GM23338 (cell line): ENCODE results near the gene EYA3.

Source experiments
- CREB1 ChIP-seq: fragments of 250-450 bp; sonication (Bioruptor Pico); IDR thresholded peaks from 2 replicates; pipeline ENCODE4 v1.5.0; 2020; ENCODE audit warnings: low read depth, mild to moderate bottlenecking, moderate library complexity
- EZH2 ChIP-seq: fragments of 200-600 bp; sonication (generic); IDR thresholded peaks from one replicate; pipeline ENCODE4 v1.8.0; 2017; ENCODE audit warnings: antibody characterized with exemption, mild to moderate bottlenecking, low read depth; ENCODE audit not compliant: unreplicated experiment
- EZH2phosphoT487 ChIP-seq: fragments of 200-600 bp; sonication (generic); IDR thresholded peaks from one replicate; pipeline ENCODE4 v1.8.1; 2018; ENCODE audit warnings: antibody characterized with exemption; ENCODE audit not compliant: unreplicated experiment
- JUNB ChIP-seq: IDR thresholded peaks from one replicate; pipeline ENCODE4 v1.6.1; 2016; ENCODE audit warnings: antibody characterized with exemption; ENCODE audit not compliant: unreplicated experiment
- POLR2AphosphoS5 ChIP-seq: IDR thresholded peaks from 2 replicates; pipeline ENCODE4 v1.6.1; 2016; ENCODE audit warnings: antibody characterized with exemption, low read depth
- ZNF114 ChIP-seq: fragments of 250-450 bp; sonication (Bioruptor Pico); IDR thresholded peaks from 2 replicates; pipeline ENCODE4 v1.5.0; 2020; ENCODE audit warnings: mild to moderate bottlenecking, moderate library complexity
- ZNF331 ChIP-seq: fragments of 250-450 bp; sonication (Bioruptor Pico); IDR thresholded peaks from 2 replicates; pipeline ENCODE4 v1.5.0; 2020; ENCODE audit warnings: low read depth, mild to moderate bottlenecking, moderate library complexity
- TF ChIP-seq, protein P1 (sequence below), 2 experiments: fragments of 200-600 bp in 1 of 2; sonication (generic) in 1 of 2; conservative IDR thresholded peaks; 2 replicates each; pipeline versions ENCODE4 v1.5.1 to v1.6.1; 2016 to 2017; ENCODE audit warnings: antibody characterized with exemption in 2 of 2, low read depth in 2 of 2, mild to moderate bottlenecking in 2 of 2, moderate library complexity in 1 of 2
- TF ChIP-seq, protein P2 (sequence below): IDR thresholded peaks from one replicate; pipeline ENCODE4 v1.6.1; 2018; ENCODE audit warnings: antibody characterized with exemption; ENCODE audit not compliant: unreplicated experiment
- TF ChIP-seq, protein P3 (sequence below): IDR thresholded peaks from 2 replicates; pipeline ENCODE4 v1.6.1; 2016; ENCODE audit warnings: antibody characterized with exemption
- TF ChIP-seq, protein P4 (sequence below): fragments of 250-450 bp; sonication (Bioruptor Pico); IDR thresholded peaks from 2 replicates; pipeline ENCODE4 v1.5.0; 2020; ENCODE audit warnings: mild to moderate bottlenecking, moderate library complexity

DNA sequence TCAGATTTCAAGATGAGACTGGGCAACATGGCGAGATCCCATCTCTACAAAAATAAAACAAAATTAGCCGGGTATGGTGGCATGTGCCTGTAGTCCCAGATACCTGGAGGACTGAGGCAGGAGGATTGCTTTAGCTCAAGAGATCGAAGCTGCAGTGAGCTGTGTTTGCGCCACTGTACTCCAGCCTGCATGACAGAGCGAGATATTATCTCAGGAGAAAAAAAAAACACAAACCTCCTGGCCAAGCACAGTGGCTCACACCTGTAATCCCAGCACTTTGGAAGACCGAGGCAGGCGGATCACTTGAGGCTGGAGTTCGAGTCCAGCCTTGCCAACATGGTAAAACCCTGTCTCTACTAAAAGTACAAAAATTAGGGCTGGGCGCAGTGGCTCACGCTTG, 85.8 kb downstream of the EYA3 start:
- TF ChIP-seq, protein P1, sequence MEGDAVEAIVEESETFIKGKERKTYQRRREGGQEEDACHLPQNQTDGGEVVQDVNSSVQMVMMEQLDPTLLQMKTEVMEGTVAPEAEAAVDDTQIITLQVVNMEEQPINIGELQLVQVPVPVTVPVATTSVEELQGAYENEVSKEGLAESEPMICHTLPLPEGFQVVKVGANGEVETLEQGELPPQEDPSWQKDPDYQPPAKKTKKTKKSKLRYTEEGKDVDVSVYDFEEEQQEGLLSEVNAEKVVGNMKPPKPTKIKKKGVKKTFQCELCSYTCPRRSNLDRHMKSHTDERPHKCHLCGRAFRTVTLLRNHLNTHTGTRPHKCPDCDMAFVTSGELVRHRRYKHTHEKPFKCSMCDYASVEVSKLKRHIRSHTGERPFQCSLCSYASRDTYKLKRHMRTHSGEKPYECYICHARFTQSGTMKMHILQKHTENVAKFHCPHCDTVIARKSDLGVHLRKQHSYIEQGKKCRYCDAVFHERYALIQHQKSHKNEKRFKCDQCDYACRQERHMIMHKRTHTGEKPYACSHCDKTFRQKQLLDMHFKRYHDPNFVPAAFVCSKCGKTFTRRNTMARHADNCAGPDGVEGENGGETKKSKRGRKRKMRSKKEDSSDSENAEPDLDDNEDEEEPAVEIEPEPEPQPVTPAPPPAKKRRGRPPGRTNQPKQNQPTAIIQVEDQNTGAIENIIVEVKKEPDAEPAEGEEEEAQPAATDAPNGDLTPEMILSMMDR (conservative IDR thresholded peaks at IDR 0.05; ENCODE audit: low read depth in 2 of 2) = no peak
- no peak for TF ChIP-seq EZH2phosphoT487
- TF ChIP-seq, protein P2, sequence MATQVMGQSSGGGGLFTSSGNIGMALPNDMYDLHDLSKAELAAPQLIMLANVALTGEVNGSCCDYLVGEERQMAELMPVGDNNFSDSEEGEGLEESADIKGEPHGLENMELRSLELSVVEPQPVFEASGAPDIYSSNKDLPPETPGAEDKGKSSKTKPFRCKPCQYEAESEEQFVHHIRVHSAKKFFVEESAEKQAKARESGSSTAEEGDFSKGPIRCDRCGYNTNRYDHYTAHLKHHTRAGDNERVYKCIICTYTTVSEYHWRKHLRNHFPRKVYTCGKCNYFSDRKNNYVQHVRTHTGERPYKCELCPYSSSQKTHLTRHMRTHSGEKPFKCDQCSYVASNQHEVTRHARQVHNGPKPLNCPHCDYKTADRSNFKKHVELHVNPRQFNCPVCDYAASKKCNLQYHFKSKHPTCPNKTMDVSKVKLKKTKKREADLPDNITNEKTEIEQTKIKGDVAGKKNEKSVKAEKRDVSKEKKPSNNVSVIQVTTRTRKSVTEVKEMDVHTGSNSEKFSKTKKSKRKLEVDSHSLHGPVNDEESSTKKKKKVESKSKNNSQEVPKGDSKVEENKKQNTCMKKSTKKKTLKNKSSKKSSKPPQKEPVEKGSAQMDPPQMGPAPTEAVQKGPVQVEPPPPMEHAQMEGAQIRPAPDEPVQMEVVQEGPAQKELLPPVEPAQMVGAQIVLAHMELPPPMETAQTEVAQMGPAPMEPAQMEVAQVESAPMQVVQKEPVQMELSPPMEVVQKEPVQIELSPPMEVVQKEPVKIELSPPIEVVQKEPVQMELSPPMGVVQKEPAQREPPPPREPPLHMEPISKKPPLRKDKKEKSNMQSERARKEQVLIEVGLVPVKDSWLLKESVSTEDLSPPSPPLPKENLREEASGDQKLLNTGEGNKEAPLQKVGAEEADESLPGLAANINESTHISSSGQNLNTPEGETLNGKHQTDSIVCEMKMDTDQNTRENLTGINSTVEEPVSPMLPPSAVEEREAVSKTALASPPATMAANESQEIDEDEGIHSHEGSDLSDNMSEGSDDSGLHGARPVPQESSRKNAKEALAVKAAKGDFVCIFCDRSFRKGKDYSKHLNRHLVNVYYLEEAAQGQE = no peak
- TF ChIP-seq CREB1 (CRISPR knock-in tag) = no peak
- no peak for TF ChIP-seq EZH2
- TF ChIP-seq POLR2AphosphoS5 = no peak
- TF ChIP-seq JUNB = no peak
- TF ChIP-seq ZNF114 (CRISPR knock-in tag) = no peak
- TF ChIP-seq, protein P3, sequence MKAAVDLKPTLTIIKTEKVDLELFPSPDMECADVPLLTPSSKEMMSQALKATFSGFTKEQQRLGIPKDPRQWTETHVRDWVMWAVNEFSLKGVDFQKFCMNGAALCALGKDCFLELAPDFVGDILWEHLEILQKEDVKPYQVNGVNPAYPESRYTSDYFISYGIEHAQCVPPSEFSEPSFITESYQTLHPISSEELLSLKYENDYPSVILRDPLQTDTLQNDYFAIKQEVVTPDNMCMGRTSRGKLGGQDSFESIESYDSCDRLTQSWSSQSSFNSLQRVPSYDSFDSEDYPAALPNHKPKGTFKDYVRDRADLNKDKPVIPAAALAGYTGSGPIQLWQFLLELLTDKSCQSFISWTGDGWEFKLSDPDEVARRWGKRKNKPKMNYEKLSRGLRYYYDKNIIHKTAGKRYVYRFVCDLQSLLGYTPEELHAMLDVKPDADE = no peak
- TF ChIP-seq, protein P4, sequence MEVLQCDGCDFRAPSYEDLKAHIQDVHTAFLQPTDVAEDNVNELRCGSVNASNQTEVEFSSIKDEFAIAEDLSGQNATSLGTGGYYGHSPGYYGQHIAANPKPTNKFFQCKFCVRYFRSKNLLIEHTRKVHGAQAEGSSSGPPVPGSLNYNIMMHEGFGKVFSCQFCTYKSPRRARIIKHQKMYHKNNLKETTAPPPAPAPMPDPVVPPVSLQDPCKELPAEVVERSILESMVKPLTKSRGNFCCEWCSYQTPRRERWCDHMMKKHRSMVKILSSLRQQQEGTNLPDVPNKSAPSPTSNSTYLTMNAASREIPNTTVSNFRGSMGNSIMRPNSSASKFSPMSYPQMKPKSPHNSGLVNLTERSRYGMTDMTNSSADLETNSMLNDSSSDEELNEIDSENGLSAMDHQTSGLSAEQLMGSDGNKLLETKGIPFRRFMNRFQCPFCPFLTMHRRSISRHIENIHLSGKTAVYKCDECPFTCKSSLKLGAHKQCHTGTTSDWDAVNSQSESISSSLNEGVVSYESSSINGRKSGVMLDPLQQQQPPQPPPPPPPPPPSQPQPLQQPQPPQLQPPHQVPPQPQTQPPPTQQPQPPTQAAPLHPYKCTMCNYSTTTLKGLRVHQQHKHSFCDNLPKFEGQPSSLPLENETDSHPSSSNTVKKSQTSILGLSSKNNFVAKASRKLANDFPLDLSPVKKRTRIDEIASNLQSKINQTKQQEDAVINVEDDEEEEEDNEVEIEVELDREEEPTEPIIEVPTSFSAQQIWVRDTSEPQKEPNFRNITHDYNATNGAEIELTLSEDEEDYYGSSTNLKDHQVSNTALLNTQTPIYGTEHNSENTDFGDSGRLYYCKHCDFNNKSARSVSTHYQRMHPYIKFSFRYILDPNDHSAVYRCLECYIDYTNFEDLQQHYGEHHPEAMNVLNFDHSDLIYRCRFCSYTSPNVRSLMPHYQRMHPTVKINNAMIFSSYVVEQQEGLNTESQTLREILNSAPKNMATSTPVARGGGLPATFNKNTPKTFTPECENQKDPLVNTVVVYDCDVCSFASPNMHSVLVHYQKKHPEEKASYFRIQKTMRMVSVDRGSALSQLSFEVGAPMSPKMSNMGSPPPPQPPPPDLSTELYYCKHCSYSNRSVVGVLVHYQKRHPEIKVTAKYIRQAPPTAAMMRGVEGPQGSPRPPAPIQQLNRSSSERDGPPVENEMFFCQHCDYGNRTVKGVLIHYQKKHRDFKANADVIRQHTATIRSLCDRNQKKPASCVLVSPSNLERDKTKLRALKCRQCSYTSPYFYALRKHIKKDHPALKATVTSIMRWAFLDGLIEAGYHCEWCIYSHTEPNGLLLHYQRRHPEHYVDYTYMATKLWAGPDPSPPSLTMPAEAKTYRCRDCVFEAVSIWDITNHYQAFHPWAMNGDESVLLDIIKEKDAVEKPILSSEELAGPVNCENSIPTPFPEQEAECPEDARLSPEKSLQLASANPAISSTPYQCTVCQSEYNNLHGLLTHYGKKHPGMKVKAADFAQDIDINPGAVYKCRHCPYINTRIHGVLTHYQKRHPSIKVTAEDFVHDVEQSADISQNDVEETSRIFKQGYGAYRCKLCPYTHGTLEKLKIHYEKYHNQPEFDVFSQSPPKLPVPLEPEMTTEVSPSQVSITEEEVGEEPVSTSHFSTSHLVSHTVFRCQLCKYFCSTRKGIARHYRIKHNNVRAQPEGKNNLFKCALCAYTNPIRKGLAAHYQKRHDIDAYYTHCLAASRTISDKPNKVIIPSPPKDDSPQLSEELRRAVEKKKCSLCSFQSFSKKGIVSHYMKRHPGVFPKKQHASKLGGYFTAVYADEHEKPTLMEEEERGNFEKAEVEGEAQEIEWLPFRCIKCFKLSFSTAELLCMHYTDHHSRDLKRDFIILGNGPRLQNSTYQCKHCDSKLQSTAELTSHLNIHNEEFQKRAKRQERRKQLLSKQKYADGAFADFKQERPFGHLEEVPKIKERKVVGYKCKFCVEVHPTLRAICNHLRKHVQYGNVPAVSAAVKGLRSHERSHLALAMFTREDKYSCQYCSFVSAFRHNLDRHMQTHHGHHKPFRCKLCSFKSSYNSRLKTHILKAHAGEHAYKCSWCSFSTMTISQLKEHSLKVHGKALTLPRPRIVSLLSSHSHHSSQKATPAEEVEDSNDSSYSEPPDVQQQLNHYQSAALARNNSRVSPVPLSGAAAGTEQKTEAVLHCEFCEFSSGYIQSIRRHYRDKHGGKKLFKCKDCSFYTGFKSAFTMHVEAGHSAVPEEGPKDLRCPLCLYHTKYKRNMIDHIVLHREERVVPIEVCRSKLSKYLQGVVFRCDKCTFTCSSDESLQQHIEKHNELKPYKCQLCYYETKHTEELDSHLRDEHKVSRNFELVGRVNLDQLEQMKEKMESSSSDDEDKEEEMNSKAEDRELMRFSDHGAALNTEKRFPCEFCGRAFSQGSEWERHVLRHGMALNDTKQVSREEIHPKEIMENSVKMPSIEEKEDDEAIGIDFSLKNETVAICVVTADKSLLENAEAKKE (CRISPR knock-in tag) = no peak
- no peak for TF ChIP-seq ZNF331 (CRISPR knock-in tag)
